Coronary artery (tissue), 2 donors: ENCODE results near the gene TM9SF3.

ENCODE experiments used
- DNase-seq: peaks from one replicate; pipeline ENCODE4 v3.0.0-alpha.2; 2017; ENCODE audit warnings: low spot score
- H3K27ac ChIP-seq, 2 donors: fragments of 200-600 bp; sonication (generic); one replicate each; pipeline ENCODE4 v1.5.1; 2016 to 2019
- H3K4me3 ChIP-seq: fragments of 200-600 bp; sonication (generic); 2 replicates; pipeline ENCODE4 v1.5.1; 2016; ENCODE audit warnings: mild to moderate bottlenecking, moderate library complexity
- CTCF ChIP-seq: fragments of 200-600 bp; sonication (generic); IDR thresholded peaks from one replicate; pipeline ENCODE4 v1.5.1; 2019; ENCODE audit warnings: antibody characterized with exemption

The TM9SF3 gene

GRCh38 chr10:96606216-96606615 lies 19.4 kb upstream of the TM9SF3 start:
- DNase-seq: no peak
- TF ChIP-seq CTCF: no peak
- no peak overlapping the region for H3K27ac ChIP-seq
- no peak overlapping the region for H3K4me3 ChIP-seq

GRCh38 chr10:96600337-96600736 lies 13.5 kb upstream of the TM9SF3 start:
- H3K27ac ChIP-seq: no peak overlapping the region
- no peak for DNase-seq
- H3K4me3 ChIP-seq: no peak overlapping the region
- no peak for TF ChIP-seq CTCF

GRCh38 chr10:96598846-96599245 lies 12.0 kb upstream of the TM9SF3 start:
- no peak for DNase-seq
- no peak overlapping the region for H3K27ac ChIP-seq
- no peak for TF ChIP-seq CTCF
- no peak overlapping the region for H3K4me3 ChIP-seq

DNA sequence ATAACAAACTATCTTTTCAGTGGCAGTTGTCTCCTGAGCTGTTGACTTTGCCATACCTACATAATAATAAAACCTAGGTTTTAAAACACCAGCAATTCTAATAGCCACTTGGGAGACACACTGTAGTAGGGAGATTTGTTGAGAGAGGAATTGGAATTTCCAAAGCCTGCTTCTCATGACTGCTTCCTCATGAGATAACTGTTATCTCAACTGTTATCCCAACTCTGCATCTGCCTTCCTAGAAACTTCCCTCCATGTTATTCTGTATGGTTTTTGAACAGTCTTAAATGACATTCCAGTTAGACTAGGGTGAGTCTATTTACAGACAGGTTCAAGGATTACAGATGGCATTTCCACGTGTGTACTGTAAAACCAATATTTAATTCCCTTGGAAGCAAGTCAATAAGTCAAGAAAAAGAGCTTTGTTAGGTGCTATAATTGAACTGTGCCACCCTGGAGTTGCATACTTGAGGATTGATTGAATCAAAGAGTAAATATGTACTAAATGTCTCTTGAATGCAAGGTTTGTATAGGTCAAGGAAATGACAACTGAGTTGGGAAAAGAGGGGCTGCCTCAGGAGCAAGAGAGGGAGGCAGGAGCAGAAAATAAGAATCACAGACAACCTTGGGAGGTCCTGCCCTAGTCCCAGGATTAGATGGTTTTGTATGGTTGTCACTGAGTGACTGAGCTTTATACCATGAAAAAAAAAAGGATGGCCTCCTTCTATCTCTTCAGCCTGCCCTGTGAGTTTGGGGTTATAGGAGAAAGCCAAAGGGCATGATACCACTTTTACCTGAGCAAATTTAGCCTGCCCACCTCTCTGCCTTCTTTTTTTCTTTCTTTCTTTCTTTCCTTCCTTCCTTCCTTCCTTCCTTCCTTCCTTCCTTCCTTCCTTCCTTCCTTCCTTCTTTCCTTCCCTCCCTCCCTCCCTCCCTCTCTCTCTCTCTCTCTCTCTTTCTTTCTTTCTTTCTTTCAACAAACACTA lies 9.9 kb upstream of the TM9SF3 start:
- H3K4me3 ChIP-seq: no peak overlapping the region
- DNase-seq: no peak
- no peak overlapping the region for H3K27ac ChIP-seq
- no peak for TF ChIP-seq CTCF

DNA sequence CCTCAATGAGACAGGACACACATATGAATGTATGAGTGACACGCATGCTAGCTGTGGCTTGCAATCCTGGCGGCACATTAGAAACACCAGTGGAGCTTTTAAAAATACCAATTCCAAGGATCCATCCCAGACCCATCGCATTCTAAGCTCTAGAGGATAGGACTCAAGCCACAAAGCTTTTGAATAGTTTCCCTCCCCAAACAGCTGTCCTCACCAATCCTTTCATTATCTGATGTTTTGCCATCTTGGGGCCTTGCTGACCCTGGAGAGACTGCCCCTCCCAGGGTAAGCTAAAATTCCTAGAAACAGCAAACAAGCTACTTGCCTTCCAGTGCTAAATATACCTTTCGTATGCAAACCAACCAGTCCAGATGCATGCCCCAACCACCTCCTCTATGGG lies 8.9 kb upstream of the TM9SF3 start:
- DNase-seq: no peak
- no peak for TF ChIP-seq CTCF
- no peak overlapping the region for H3K4me3 ChIP-seq
- no peak overlapping the region for H3K27ac ChIP-seq

GRCh38 chr10:96591946-96592345 lies 5.1 kb upstream of the TM9SF3 start:
- no peak overlapping the region for H3K27ac ChIP-seq
- DNase-seq: no peak
- no peak overlapping the region for H3K4me3 ChIP-seq
- TF ChIP-seq CTCF: no peak
